ENCODE results near the gene EVI2B.

EVI2B gene

DNA sequence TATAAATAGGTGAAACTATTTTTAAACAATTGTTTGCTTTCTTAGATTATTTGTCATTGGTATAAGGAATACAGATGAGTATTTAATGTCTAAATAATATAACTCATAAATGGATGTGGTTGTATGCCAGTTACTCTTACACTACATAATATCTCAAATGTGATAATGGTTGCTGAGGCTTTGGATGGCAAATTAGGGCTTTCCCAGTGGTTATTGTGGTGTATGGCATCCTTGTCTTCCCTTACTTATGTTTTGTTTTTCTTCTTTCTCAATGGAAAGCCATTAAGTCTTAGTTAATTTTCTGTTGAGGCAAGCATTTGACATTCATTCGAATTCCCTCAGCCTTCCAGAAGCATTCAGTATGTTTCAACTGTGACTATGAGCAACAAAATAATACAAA, 27.3 kb downstream of the EVI2B start:
- no peak for DNase-seq (ENCODE audit: low read depth)
- H3K4me3 ChIP-seq (ENCODE audit: low read depth, low read length): no peak overlapping the region
- TF ChIP-seq, protein P1, sequence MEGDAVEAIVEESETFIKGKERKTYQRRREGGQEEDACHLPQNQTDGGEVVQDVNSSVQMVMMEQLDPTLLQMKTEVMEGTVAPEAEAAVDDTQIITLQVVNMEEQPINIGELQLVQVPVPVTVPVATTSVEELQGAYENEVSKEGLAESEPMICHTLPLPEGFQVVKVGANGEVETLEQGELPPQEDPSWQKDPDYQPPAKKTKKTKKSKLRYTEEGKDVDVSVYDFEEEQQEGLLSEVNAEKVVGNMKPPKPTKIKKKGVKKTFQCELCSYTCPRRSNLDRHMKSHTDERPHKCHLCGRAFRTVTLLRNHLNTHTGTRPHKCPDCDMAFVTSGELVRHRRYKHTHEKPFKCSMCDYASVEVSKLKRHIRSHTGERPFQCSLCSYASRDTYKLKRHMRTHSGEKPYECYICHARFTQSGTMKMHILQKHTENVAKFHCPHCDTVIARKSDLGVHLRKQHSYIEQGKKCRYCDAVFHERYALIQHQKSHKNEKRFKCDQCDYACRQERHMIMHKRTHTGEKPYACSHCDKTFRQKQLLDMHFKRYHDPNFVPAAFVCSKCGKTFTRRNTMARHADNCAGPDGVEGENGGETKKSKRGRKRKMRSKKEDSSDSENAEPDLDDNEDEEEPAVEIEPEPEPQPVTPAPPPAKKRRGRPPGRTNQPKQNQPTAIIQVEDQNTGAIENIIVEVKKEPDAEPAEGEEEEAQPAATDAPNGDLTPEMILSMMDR (IDR thresholded peaks at IDR 0.05; ENCODE audit: insufficient read depth, low read depth, low read length, missing control alignments): no peak

DNA sequence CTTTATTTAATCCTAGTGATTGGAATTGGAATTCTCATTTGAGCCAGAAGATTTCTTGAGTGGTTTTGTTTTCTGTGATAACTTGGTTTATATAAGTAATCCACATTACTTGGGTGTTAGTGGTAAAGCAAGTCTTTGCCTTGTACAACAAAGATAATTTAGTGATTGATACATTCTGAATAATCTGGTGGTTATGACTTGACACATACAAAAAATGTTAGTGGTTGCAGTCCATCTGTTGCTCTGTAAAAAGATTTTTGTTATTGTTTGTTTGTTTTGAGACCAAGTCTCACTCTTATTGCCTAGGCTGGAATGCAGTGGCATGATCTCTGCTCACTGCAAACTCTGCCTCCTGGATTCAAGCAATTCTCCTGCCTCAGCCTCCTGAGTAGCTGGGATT, 30.0 kb downstream of the EVI2B start:
- TF ChIP-seq, protein P1 (IDR thresholded peaks at IDR 0.05; ENCODE audit: insufficient read depth, low read depth, low read length, missing control alignments): no peak
- no peak for DNase-seq (ENCODE audit: low read depth)
- no peak overlapping the region for H3K4me3 ChIP-seq (ENCODE audit: low read depth, low read length)

DNA sequence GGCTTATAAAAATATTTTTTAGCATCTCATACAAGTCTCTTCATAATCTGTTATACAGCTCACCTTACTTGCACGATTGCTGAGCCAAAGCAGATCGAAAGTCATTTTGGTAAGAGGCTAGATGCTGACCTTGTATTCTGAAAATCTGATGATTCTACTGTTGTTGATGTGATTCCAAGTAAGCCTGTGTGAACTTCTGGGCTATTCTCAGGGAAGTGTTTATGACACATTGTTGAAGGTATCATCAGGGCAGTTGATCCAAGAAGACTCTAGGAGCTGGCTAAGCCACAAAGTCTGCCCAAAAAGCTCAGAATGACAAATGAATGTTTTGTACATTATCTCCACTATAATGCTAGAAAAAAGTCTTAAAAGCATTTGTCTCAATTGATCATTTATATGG, 32.8 kb downstream of the EVI2B start:
- no peak for DNase-seq (ENCODE audit: low read depth)
- no peak overlapping the region for H3K4me3 ChIP-seq (ENCODE audit: low read depth, low read length)
- TF ChIP-seq, protein P1 (IDR thresholded peaks at IDR 0.05; ENCODE audit: insufficient read depth, low read depth, low read length, missing control alignments): no peak

DNA sequence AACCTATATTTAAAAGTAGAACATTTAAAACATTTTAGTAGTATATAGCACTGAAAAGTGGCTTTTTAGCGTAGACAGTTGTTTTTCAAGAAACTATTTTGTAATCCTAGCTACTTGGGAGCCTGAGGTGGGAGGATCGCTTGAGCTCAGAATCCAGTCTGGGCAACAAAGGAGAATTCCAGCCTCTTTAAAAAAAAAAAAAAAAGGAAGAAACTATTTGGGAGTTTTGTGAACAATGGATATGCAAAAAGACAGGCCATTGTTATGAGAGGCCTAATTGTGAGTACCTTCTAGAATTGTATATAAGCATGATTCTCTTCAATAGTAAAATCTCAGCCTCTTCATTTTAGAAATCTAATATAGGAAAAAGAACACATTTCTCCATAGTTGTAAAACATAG, 34.5 kb downstream of the EVI2B start:
- TF ChIP-seq, protein P1 (IDR thresholded peaks at IDR 0.05; ENCODE audit: insufficient read depth, low read depth, low read length, missing control alignments): no peak

DNA sequence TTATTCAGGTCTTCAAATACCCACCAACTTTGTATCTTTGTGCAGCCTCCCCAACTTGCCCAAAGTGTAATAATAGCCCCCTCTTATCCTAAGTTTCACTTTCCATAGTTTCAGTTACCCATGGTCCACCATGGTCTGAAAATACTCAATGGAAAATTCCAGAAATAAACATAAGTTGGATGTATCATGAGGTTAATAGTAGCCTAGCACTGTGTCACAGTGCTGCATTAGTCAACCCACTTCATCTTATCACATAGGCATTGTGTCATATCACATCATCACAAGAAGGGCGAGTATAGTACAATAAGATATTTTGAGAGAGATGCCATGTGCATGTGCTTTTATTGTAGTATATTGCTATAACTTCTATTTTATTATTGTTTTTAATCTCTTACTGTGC, 38.7 kb downstream of the EVI2B start:
- TF ChIP-seq, protein P1 (IDR thresholded peaks at IDR 0.05; ENCODE audit: insufficient read depth, low read depth, low read length, missing control alignments): no peak
- DNase-seq (ENCODE audit: low read depth): no peak

More for the DNA sequence above, 34.5 kb downstream of the EVI2B start:
- no peak for DNase-seq (ENCODE audit: low read depth)
- H3K4me3 ChIP-seq (ENCODE audit: low read depth, low read length): no peak overlapping the region

DNA sequence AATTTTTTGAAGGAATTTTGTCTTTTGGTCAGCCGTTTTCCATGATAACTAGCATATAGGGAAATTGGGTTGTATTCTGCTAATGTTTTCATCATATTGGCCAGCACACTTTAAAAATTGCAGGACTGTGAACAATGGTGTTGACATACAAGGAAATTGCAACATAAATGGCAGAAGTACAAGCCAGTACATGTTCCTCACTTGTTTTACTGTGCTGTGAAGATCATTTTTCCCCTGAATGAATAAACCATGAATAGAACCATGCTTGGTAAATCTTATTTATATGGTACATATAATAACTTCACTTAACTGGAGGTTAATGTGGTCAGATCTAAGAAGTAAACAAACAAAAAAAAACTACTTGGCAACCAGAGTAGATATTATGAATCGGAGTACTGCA, 39.6 kb downstream of the EVI2B start:
- no peak overlapping the region for H3K4me3 ChIP-seq (ENCODE audit: low read depth, low read length)
- no peak for DNase-seq (ENCODE audit: low read depth)
- TF ChIP-seq, protein P1 (IDR thresholded peaks at IDR 0.05; ENCODE audit: insufficient read depth, low read depth, low read length, missing control alignments): no peak

More for the DNA sequence above, 38.7 kb downstream of the EVI2B start:
- H3K4me3 ChIP-seq (ENCODE audit: low read depth, low read length): no peak overlapping the region

DNA sequence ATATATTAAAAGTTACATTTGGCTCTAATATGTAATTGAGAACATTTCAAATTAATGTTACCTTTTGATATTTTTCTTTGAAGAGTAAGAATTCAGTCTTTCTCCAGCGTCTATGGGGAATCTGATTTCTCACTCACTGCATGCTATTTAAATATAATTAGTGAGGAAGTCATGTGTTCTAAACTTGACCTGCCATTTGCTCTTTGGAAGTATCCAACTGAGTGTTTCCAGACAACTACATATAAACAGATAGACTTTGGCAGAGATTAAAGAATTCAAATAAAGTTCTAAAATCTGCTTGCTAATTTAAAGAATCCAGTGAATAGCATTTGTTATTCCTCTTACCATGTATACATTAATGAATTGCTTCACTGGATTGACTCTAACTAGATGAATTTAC, 40.3 kb downstream of the EVI2B start:
- no peak overlapping the region for H3K4me3 ChIP-seq (ENCODE audit: low read depth, low read length)
- DNase-seq (ENCODE audit: low read depth): no peak
- TF ChIP-seq, protein P1 (IDR thresholded peaks at IDR 0.05; ENCODE audit: insufficient read depth, low read depth, low read length, missing control alignments): no peak
